ENCODE results near the gene ANK3.

DNA sequence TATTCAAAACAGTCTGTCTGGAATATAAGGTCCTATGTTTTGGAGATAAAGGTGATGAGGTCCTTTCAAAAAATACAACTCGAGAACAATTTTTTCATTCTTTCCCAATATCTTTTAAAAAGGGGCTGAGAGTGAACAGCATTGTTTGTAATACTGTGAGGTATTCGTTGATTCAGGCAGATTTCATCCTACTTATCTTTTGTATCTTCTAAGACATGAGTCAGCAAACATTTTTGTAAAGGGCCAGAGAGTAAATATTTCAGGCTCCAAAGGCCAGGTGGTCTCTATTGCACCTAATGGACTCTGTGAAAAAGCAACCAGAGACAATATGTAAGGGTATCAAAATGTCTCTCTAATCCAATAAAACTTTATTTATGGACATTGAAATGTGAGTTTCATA, 8.1 kb upstream of the ANK3 start:
- TF ChIP-seq, protein P1, sequence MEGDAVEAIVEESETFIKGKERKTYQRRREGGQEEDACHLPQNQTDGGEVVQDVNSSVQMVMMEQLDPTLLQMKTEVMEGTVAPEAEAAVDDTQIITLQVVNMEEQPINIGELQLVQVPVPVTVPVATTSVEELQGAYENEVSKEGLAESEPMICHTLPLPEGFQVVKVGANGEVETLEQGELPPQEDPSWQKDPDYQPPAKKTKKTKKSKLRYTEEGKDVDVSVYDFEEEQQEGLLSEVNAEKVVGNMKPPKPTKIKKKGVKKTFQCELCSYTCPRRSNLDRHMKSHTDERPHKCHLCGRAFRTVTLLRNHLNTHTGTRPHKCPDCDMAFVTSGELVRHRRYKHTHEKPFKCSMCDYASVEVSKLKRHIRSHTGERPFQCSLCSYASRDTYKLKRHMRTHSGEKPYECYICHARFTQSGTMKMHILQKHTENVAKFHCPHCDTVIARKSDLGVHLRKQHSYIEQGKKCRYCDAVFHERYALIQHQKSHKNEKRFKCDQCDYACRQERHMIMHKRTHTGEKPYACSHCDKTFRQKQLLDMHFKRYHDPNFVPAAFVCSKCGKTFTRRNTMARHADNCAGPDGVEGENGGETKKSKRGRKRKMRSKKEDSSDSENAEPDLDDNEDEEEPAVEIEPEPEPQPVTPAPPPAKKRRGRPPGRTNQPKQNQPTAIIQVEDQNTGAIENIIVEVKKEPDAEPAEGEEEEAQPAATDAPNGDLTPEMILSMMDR (IDR thresholded peaks at IDR 0.05) = no peak
- TF ChIP-seq POLR2A (IDR thresholded peaks at IDR 0.05) = no peak
